GM19025 (cell line): Measurements from ENCODE around the gene FLRT1.
A peak's percentile ranks its signal among the peaks of the same experiment; 100 is the strongest.

Experiments used
- ATAC-seq: cut with Tn5 transposase; IDR thresholded peaks from one replicate; pipeline ENCODE4 v1.9.1; 2021; ENCODE audit warnings: mild to moderate bottlenecking, low read depth, moderate library complexity; ENCODE audit not compliant: unreplicated experiment

The FLRT1 gene

DNA sequence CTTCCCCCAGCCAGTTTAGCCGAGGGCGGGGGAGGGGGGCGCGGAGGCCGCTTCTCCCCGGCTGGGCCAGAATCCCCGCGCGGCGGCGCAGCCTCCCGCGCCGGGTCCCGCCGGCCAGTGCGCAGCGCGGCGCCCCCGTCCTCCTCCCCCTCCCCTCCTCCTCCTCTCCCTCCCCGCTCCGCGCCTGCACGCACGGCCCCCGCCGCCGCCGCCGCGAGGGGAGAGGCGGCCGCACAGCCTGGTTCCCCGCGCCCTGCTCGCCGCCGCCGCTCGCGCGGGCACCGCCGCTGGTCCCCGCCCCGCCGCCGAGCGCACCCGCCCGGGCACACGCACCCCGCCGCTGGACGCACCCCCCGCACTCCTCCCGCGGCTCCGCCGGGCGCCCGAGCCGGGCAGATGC is at the start of gene FLRT1:
Gene FLRT1 (plus strand): TSS at position 356 of the 400 bp plus-strand sequence. CDS start 80,337 bp downstream, outside the sequence.
- ATAC-seq: no peak

GRCh38 chr11:63986156-63986931 is 49.4 kb upstream of the FLRT1 start, which contains the start of gene OTUB1:
TSS of gene OTUB1 (plus strand) at chr11:63986438. CDS start at chr11:63986457, 19 bp downstream.
- ATAC-seq: peak; percentile 80

GRCh38 chr11:63986932-63987513 is 48.7 kb upstream of the FLRT1 start:
- no peak for ATAC-seq

DNA sequence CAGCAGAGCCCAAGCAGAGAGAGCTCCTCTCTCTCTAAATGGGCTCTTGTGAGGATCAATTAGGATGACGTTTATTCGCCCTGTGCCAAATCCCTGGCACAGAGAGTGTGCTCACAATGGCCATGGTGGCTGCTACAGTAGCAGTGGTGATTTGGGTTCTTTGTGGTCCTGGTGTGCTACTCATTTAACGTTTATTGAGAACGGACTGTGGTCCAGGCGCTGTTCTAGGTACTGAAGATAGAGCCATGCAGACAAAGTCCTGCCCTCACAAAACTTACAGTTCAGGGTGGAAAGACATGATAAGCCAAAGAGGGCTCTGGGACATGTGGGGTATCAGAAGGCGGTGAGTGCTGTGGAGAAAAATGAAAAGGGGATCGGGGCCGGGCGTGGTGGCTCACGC is 44.2 kb upstream of the FLRT1 start:
- ATAC-seq: no peak

GRCh38 chr11:63993100-63993499 is 42.6 kb upstream of the FLRT1 start:
- ATAC-seq: no peak

- no peak for ATAC-seq
Measured at GRCh38 chr11:63993993-63994392, 41.7 kb upstream of the FLRT1 start.

GRCh38 chr11:63996512-63996911 is 39.2 kb upstream of the FLRT1 start:
- no peak for ATAC-seq

GRCh38 chr11:63997104-63997700 is 38.5 kb upstream of the FLRT1 start:
- no peak for ATAC-seq

- no peak for ATAC-seq
Measured at GRCh38 chr11:63997801-63998337, 37.9 kb upstream of the FLRT1 start.

GRCh38 chr11:63998558-63999348 is 37.0 kb upstream of the FLRT1 start:
- no peak for ATAC-seq

DNA sequence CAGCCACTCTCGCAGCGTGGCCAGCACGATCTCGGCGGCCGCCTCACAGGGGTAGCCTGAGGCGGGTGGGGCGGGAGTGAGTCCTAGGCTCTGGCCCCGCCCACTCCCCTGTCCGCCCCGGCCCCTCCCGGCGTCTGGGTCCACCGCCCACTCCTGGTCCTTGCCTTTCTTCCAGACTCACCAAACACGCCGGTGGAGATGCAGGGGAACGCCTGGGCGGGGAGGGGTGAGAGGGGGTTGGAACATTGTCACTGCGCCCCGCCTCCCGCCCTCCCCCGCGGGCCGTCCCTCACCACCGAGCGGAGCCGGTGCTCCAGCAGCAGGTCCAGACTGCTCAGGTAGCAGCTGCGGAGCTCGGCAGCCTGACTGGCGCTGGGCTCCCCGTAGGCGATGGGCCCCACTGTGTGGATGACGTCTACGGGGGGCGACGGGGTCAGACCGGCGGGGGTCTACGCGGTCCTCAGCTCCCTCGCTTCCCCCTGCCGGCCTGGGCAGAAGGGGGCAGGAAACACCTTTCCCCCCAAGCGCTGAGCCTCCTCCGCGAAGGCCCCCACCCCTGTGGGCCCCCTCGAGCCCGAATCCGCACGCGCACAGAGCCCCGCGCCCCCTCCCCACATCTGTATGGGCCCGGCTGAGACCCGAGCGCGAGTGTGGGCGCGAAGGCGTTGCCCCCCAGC is 36.2 kb upstream of the FLRT1 start:
- no peak for ATAC-seq

DNA sequence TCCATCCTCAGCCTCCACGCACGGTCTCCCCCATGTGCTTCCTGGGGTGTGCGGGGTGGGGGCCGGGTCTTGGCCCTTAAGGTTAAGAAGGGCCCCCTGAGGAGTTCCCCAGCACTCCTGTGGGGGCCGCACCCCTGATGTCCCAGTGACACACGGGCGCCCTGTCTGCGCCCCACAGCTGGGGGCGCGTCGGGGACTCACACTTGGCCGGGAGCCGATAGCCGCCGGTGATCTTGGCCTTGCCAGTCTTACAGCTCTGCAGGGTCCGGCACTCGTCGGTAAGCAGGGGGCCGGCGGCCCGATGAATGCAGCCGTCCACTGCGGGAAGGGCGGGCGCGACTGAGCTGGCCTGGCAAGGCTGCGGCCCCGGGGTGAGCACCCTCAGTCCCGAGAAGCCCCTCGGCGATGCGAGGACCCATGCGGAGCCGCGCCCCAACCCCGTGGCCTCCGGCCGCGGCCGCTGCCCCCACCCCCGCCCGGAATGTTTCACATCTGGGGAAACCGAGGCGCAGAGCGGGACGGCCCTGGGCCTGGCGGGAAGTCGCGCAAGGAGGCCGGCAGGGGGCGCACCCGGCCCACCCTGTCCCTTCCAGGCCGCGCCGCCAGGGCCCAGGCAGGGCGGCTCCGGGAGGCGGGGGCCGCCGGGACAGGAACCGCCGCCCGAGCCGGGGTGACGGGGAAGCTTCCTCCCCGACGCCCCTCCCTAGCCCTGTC is 35.5 kb upstream of the FLRT1 start:
- no peak for ATAC-seq

GRCh38 chr11:64000740-64001483 is 34.8 kb upstream of the FLRT1 start:
- no peak for ATAC-seq

DNA sequence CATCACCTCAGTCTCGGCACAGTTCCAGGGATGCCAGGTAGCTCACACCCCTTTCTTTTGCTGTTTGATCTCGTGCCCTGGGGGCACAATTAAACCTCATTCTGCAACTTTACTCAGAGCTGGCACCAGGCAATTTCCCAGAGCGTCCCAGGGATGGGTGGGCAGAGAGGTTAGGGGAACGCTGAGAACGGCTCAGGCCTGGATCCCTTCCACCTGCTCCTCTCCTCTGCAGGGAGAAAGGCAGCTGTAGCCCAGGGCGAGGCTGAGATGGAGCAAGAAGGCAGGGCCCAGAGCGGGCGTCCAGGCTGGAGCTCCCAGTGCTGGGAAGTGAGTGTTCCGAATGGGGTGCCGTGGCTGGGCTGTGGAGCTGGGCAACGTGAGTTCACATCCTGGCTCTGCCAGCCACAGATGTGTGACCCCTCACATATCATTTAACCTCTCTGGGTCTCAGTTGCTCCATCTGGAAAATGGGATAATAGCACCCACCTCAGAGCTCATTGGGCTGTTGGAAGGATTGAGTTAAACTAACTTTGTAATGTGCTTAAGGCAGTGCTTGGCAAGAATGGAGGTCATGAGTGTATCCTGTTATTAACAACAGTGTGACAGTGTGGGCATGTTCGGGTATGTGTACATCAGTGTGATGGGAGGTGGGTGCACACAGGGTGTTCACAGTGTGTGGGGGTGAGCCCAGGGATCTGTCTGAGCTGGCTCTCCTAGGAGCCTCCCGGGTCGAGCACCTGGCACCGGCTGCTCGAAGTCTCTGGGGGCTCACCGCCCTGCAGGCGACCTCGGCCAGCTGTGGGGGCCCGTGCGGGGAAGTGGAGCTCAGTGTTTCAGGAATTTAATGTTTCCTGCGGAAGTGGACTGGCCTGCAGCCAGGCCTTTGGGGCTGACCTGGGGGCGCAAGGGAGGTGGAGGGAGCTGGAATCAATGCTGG is 34.0 kb upstream of the FLRT1 start:
- ATAC-seq: no peak

- ATAC-seq: no peak
Measured at GRCh38 chr11:64003807-64004589, 31.7 kb upstream of the FLRT1 start.

GRCh38 chr11:64004590-64004984 is 31.1 kb upstream of the FLRT1 start:
- no peak for ATAC-seq

- ATAC-seq: no peak
Measured at GRCh38 chr11:64005691-64006090, 30.0 kb upstream of the FLRT1 start.
